GM19328 (cell line): ENCODE measurements around the gene HS3ST5.
"Not testable (repeated sequence)": the region's sequence is repeated elsewhere in the genome, so short reads cannot be mapped to it uniquely, and the experiment has no call there.

Experiments used
- ATAC-seq: cut with Tn5 transposase; IDR thresholded peaks from one replicate; pipeline ENCODE4 v1.9.1; 2021; ENCODE audit warnings: mild to moderate bottlenecking, moderate library complexity; ENCODE audit not compliant: unreplicated experiment

The HS3ST5 gene

DNA sequence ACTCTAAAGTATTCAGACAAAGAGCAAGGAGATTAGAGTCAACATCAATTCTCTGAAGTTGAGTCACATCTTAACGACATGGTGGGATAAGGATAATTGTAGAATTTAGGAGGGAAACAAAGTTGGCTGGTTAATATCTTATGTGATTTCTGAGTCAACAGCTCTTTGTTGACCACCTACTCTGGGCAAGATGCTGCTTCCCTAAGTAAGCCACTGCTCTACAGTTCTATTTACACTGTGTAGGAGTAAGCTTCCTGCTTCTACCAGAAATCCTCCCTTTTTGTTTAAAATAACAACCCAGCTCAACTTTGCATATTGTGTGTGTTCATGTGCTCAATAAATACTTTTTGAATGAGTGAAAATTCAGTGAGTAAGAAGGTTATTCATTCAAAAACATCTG lies 3.1 kb downstream of the HS3ST5 start:
- no peak for ATAC-seq

DNA sequence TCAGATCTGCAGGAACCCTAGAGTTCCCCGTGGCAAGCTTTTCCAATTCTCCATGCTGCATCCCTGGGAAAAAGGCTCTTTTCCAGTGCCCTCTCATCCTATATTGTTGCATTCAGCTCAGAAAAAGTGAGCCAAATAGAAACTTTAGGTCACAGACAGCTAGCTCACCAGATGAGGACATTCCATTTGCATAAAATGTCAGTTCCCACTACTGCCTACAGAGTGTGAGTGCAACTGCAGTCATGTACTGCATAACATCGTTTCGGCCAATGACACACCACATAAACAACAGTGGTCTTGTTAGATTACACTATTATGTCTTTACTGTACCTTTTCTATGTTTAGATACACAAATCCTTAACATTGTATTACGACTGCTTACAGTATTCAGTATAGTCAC lies 8.6 kb downstream of the HS3ST5 start:
- no peak for ATAC-seq

DNA sequence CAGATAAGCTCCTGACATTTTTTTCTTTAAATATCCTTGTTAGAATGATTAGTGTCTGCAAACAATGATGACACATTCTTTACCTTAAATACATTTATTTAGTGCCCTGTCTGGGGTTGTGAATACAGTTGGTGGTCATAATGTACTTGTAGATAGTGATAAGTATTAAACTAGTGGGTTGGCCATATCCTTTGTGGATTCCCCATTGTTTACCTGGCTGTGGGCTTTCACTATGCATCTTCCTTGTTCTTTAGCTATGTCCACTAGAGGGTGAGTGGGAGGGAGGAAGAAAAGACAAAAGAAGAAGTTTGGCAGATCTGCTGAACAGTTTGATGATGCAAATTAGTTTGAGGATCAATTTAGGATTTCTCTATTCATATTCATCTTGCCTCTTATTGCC lies 15.7 kb downstream of the HS3ST5 start:
- ATAC-seq: no peak

DNA sequence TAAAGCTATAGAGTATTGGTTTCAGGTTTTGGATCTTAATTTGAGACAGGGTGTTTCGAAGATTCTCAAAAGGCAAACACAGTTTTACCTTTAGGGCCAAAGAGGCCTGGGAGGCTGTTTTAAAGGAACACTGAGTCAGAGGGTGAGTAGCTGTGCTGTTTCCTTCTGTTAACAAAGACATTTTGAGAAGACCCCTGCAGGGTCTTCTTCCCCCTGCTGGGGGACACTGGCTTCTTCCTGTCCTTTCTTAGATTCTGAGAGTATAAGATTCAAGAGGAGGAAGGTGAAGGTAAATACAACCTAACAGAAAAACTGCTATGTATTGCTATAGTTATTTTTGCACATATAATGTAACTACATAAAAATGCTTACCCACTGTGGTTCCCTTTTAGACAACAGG lies 19.0 kb downstream of the HS3ST5 start:
- ATAC-seq: no peak

DNA sequence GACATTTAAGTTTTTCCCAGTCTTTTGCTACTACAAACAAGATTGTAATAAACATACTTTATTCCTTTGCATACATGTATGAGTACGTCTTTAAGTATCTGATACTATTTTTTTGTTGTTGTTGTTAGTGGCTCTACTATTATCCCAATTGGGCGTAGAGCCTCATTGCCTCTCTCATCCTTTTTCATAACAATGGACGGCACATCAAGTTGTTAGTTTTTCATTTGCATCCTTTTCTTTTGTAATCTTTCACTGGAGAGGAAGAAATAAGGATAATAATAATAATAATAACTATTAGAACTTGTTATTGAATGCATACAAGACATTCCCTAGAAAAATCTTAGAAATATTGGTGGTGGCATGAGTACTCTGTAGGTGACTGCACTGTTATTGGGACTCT lies 23.1 kb downstream of the HS3ST5 start:
- ATAC-seq: no peak

DNA sequence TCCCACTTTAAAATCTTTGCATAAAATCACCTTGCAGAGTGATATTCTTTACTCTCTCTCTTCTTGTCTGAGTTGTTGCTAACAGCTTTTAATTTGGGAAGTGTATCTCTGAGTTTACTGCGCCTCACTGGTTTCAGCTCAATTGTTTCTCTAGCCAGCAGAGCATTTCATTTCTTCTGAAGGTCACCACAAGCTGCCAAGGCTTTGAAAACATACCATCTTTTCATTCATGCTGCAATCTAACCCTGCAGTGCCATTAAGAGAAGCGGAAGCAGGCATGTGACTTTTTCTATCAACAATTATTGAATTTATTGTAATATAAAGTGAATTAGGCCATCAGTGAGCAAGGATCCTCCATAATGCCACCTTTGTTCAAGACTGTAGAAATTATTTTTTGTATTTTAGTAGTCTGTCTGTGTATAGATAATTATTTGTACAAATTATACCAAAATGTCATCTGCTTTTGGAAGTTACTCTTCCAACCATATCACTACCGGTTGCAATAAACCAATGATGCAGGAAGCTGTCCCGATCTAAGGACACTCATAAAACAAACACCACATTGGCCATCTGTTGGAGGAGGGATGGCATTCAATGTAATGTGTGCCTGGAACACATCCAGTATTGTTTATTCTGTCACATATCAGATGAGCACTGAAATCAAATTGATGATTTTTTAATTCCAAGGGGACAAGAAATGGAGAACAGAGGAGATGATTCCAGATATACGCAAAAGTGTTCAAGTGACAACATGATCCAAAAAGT lies 26.8 kb downstream of the HS3ST5 start:
- ATAC-seq: no peak

DNA sequence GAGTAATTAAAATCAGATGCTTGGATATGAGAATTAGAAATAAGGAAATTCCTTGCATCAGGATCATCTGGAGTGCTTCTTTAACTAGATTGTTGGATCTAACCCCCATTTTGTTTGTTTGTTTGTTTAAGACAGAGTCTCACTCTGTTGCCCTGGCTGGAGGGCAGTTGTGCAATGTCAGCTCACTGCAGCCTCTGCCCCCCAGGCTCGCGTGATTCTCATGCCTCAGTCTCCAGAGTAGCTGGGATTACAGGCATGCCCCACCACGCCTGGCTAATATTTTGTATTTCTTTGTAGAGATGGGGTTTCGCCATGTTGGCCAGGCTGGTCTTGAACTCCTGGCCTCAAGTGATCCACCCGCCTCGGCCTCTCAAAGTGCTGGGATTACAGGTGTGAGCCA lies 29.0 kb downstream of the HS3ST5 start:
- not testable (repeated sequence) for ATAC-seq

DNA sequence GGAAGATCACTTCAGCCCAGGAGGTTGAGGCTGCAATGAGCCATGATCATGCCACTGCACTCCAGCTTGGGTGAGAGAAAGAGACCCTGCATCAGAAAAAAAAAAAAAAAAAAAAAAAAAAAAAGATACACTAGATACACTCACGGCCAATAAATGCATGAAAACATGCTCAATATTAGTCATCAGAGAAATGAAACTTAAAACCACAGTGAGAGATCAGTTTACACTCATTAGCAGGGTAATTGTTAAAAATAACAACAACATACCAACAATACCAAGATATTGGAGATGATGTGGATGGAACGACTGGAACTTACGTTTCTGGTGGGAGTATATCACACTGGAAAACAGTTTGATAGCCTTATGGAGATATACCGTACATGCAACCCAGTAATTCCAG lies 29.9 kb downstream of the HS3ST5 start:
- no peak for ATAC-seq

DNA sequence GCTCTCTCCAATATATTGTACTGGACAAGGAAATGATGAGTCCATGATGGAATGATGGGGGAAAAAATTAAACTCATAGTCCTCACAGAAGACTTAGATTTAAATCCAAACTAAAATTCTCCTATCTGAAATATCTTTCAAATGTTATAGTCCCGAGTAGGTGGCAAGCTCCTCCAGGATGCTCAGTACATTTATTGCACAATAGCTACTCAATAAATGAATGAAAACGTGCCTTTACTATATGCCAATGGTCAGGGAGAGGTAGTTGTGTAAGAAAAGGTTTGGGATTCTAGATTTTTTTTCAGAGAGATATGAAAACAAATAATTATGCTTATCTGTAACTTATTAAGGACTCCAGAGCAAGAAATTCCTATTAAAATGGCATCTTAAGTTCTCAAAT lies 32.8 kb downstream of the HS3ST5 start:
- ATAC-seq: no peak

DNA sequence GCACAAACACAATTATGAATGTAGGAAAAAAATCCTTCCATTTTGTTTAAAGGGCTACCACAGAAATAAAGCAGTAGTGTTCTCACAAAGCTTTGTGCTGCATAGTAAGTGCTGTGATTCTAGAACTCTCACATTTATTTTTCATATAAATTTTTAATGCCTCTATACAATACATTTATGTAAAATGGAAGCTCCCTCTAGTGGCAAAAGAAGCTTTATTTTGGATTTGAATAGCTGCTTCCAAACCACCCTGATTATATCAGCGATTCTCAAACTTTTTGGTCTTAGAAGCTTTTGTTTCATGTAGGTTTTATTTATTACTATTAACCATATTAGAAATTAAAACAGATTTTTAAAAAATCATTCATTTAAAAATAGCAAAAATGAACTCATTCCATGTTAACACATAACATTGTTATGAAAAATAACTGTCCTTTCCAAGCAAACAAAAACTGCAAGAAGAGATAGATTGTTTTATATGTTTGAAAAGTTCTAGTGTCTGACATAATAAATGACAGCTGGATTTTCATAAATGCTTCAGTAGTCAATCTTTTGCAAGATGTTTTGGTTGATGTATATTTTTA lies 38.4 kb downstream of the HS3ST5 start:
- ATAC-seq: no peak

DNA sequence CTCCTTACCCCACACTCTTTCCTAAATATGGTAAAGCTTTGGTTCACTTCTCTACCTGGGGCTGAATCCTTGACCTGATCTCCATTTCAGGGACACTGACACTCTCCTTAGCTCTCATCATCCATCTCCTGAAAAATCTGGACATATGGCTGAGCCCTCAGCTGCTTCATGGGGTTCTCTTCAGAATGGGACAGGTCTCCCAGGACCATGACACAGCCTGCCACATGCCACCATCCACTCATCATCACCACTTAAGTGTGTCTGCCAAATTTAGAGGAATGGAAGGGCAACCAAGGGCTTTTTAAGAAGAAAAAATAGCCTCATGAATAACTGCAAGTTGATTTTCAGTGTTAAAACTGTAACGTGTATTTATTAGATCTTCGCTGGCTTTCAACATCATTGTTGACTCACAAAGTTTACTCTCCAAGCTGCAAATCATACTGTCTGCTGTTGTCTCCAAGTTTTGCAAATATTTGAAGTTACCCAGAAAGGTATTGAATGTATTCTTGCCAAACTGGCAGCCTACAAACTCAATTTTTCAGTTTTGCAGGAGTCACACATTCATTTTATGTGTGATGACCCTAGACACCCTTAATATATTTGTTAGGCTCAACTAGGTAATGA lies 41.1 kb downstream of the HS3ST5 start:
- ATAC-seq: no peak

DNA sequence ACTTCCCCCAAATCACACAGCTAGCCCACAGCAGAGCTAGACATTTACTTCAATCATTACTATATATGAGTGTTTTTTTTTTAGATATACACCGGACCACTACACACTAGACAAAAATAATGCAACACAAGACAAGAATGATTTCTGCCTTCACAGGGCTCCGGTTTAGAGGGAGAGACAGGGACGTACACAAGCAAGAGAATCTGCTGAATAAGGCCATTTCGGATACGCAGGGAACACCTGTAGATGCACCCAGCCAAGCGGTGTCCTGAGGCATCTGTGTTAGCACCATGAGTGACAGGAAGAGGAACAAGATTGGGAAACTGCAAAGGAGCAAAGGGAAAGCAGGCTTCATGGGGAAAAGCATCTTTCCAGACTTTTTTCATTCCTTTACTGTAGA lies 45.7 kb downstream of the HS3ST5 start:
- no peak for ATAC-seq

DNA sequence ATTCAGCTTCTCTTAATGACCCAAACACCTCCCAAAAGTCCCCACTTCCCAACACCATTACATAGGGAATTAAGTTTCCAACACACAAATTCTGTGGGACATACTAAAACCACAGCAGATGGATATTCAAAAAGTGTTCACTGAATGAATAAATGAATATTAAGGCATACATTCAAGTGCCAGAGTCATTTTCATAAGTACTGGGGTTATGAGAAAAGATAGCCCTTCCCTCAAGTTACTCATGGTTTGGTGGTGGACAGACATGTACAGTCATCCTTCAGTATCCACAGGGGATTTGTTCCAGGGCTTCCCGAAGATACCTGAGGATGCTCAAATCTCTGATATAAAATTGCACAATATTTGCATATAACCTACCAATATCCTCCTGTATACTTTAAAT lies 50.4 kb downstream of the HS3ST5 start:
- ATAC-seq: no peak

DNA sequence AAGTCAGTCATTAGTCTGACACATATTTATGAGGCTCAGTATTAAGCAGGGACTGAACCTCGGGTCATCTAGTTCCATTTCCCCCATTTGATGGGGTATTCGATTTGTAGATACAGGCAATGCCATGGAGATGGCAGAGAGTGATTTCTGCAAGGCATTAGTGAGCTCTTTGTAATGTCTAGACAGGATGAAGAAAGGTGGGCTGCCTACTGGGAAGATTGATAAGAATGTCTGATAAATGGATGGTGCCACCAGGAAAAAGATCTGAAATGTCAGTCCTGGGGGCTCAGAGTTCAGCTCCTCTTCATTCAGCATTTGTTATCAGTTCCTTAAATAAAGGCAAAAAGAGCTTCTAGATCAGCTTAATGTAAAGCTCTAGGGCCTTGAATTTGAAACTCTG lies 51.4 kb downstream of the HS3ST5 start:
- ATAC-seq: no peak

DNA sequence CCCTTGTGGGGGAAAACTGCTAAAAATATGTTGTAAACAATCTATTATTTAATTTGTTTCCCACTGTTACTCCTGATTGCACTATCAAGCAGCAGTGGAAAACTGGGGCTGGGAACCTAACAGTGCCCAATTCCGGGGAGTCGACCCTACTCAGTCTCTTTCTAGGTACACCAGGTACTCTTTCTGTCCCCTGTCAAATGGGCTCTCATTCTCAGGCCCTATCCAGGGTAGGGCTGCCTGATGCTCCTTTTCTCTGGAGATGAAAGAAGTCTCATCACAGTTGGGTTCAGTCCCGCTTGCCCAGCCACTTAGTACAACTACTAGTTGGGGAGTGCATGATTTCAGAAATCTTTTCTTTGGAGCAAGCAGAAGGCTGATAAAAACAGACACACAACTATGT lies 52.0 kb downstream of the HS3ST5 start:
- ATAC-seq: no peak

DNA sequence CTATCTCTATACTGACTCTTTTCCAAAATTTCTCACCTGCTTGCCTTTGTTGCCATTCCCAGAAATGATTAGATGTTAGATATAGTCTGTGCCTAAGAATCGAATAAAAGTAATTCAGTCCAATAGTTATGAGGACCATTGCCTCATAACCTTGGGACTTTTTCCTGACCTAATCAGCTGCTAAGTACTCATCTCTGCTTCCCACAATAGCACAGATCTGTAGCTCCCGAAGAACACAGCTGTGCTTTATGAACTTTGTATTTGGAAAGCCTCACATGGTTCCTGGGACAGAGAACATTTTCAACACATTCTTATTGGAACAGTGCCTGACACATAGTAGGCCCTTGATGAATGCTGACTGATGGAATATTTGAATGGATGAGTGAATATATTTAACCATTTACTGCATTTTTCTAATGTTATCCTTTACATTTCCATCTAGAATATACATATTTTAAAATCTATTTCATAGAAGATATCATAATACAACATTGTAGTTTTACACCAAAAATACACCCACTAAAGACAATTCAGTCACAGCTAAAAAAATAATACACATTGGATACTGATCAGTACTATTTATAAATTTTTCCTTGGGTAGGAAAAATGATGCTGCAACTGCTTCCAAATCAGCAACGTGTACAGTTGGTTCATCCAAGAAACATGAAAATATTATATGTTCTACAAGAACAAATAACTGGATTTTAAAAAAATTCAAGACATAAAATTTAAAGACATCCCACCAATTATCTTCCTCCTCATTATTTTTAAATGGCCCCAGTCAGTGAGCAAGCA lies 53.9 kb downstream of the HS3ST5 start:
- no peak for ATAC-seq

DNA sequence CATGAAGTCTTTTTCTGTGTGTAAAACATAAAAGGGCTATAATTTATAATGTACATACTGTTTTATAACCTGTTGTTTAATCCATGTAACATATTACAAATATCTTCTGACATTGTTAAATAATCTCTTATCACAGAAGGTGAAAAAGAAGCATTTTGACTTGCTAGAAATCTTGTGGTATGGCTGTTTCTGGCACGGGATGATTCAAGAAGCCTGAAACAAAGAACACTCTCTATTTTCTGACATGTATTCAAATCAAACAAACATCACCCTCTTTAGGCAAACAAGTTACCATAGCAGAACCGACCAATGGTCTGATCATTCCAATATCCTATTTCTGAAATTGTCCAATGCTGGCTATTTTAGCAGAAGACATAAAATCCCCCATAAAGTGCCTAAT lies 55.4 kb downstream of the HS3ST5 start:
- no peak for ATAC-seq

DNA sequence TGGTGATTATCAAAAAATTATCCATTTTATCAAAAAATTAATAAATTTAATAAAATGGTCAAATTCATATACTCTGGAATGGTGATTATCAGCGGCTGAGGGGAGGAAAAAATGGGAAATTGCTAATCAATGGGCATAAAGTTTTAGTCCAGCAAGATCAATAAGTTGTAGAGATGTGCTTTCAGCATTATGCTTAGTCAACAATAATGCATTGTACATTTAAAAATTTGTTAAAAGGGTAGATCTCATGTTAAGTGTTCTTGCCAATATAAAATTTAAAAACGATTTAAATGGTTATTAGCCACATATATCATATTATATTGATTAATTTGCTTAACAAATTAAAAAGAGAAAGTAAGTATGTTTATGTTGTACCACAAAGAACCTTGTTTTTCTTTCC lies 56.6 kb downstream of the HS3ST5 start:
- no peak for ATAC-seq

DNA sequence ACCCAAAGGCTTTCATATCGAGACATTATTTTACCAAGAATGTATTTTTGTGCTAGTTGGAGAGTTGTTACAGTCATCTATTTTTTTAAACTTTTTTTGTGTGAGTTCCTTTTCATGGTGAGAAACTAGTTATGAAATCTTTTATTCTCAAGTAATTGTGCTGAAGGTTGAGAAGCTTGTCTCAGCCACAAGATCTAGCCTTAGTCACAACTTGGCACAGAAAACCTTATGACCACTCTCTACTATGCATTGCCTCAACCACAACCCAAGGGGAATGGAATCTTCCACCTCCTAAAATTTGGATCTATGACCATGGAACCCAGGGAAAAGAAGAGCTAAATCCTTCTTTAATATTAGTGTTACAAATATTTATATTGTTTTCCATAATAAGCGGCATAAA lies 58.5 kb downstream of the HS3ST5 start:
- no peak for ATAC-seq

DNA sequence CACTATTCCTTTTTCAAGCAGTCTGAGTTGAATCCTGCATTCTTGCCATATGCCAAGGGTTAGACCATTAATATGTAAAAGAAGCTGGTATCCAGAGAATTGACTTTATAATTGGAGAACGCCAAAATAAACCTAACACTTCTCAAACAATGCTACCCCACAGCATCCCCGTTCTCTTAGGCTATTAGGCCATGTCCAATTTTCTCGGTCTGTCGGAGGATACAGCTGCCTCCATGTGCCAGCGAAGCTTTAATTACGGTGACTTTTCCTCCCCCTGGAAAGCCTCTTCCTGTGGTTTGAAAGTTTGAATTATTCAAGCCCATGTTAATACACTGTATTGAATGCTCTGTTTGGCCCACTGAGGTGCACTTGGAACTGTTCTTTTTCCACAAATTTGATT lies 60.5 kb downstream of the HS3ST5 start:
- no peak for ATAC-seq

DNA sequence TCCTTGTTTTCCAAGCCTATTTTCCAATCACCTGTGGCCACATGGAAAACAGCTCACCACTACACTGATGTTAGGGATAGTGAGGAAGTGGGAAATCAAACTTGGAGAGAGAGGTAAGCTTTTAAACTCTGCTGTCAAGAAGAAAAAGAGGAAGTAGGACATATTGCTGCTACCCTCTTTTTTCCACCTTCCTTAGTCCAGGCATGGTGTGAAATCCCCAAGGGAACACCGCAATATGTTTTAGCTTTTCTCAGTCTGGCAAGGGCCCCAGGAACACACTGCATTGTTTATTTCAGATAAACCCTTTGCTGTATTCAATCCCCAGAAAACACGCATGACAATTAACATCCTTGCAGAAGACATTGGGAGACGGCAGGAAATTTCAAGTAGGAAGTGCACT lies 61.3 kb downstream of the HS3ST5 start:
- ATAC-seq: no peak
